MV-4-11 (cell line): Measurements from ENCODE around the gene AGTR1.
"Not testable (repeated sequence)": the region's sequence is repeated elsewhere in the genome, so short reads cannot be mapped to it uniquely, and the experiment has no call there.

ENCODE experiments used
- DNase-seq: peaks from one replicate; lab custom pipeline; 2025; lab: John Stamatoyannopoulos, UW

The AGTR1 gene

GRCh38 chr3:148718982-148719862, 21.5 kb downstream of the AGTR1 start:
- no peak for DNase-seq

- no peak for DNase-seq
Observed at GRCh38 chr3:148720873-148721272, 23.2 kb downstream of the AGTR1 start.

- DNase-seq = no peak
Observed at GRCh38 chr3:148723631-148724030, 25.9 kb downstream of the AGTR1 start.

GRCh38 chr3:148727231-148727630, 29.5 kb downstream of the AGTR1 start:
- DNase-seq = peak; percentile 68

- DNase-seq = no peak
Observed at GRCh38 chr3:148728753-148729152, 31.1 kb downstream of the AGTR1 start.

- no peak for DNase-seq
Observed at GRCh38 chr3:148729476-148730055, 31.9 kb downstream of the AGTR1 start.

- no peak for DNase-seq
Observed at GRCh38 chr3:148730676-148731075, 33.0 kb downstream of the AGTR1 start.

GRCh38 chr3:148735597-148735996, 37.9 kb downstream of the AGTR1 start:
- peak; percentile 34 for DNase-seq

GRCh38 chr3:148736086-148736485, 38.4 kb downstream of the AGTR1 start:
- no peak for DNase-seq

GRCh38 chr3:148737104-148737530, 39.4 kb downstream of the AGTR1 start:
- DNase-seq = peak; percentile 48

- no peak for DNase-seq
Observed at GRCh38 chr3:148739720-148740119, 42.0 kb downstream of the AGTR1 start.

- no peak for DNase-seq
Observed at GRCh38 chr3:148740291-148740690, 42.6 kb downstream of the AGTR1 start.

GRCh38 chr3:148741219-148741618, 43.5 kb downstream of the AGTR1 start:
- DNase-seq = no peak

GRCh38 chr3:148742118-148742517, 44.4 kb downstream of the AGTR1 start:
- no peak for DNase-seq

- no peak for DNase-seq
Observed at GRCh38 chr3:148746053-148746452, 48.4 kb downstream of the AGTR1 start.

- DNase-seq = peak; percentile 93
Observed at GRCh38 chr3:148748283-148748682, 50.6 kb downstream of the AGTR1 start.

- no peak for DNase-seq
Observed at GRCh38 chr3:148750296-148750695, 52.6 kb downstream of the AGTR1 start.

GRCh38 chr3:148751461-148751860, 53.8 kb downstream of the AGTR1 start:
- DNase-seq = no peak

- not testable (repeated sequence) for DNase-seq
Observed at GRCh38 chr3:148753385-148753784, 55.7 kb downstream of the AGTR1 start.

GRCh38 chr3:148755570-148755969, 57.9 kb downstream of the AGTR1 start:
- DNase-seq = no peak

GRCh38 chr3:148756311-148756710, 58.6 kb downstream of the AGTR1 start:
- peak; percentile 56 for DNase-seq

- DNase-seq = peak; percentile 96
Observed at GRCh38 chr3:148757238-148758215, 59.8 kb downstream of the AGTR1 start.
